Measurements from ENCODE around the gene SGCG.

Gene SGCG

DNA sequence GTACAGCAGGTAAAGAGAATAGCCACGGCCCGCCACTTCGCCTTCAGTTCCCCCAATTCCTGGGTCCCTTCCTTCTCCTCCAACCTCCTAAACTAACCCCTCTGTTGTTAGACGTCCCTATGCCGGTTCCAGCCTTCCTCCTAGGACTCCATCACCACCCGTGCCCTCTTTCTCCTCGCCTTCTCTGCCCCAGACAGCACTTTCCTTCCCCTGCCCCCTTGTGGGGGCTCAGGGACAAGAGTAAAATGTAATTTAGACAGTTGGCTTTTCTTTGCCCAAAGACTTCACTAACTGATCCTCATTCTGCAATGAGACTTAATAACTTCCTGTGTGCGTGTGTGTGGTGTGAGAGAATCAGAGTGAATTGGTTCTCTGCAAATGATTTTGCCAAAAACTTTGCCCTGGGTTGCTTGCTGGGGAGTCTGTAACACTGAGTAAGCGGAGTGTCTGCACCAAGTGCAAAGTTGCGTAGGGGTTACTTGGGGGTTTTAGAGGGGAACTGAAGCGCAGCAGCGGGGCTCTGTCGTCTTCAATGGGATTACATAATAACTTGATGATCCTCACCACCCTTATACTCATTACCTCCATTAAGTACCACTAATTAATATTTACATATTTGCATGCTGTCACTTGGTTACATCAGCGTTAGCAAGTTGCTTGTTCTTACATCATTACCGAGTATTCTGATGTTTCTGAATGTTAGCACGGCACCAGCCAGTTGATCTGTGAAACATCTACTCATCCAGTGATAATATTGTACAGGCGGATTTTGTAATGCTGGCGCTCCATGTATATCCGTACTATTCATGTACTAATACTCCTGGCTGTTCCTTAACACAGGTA, 19.9 kb upstream of the SGCG start:
- no peak for DNase-seq (ENCODE audit: low read depth)
- TF ChIP-seq, protein P1, sequence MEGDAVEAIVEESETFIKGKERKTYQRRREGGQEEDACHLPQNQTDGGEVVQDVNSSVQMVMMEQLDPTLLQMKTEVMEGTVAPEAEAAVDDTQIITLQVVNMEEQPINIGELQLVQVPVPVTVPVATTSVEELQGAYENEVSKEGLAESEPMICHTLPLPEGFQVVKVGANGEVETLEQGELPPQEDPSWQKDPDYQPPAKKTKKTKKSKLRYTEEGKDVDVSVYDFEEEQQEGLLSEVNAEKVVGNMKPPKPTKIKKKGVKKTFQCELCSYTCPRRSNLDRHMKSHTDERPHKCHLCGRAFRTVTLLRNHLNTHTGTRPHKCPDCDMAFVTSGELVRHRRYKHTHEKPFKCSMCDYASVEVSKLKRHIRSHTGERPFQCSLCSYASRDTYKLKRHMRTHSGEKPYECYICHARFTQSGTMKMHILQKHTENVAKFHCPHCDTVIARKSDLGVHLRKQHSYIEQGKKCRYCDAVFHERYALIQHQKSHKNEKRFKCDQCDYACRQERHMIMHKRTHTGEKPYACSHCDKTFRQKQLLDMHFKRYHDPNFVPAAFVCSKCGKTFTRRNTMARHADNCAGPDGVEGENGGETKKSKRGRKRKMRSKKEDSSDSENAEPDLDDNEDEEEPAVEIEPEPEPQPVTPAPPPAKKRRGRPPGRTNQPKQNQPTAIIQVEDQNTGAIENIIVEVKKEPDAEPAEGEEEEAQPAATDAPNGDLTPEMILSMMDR (IDR thresholded peaks at IDR 0.05; ENCODE audit: insufficient read depth, low read depth, low read length, missing control alignments), result no peak
- no peak overlapping the region for H3K4me3 ChIP-seq (ENCODE audit: low read depth, low read length)

DNA sequence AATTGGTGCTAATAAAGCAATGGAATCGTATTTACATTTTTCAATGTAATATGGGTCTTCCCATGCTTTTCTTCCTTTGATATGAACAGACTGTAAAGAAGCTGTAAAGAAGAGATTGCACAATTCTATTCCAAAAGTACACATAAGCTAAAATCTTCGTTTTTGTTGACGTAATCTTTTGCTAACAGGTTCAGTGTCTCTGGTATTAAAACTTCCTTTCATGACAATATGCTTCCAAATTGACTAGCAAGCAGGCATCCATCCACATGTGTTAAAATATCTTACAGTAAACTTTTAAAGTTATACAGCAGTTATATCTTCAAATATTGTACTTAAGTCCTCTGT, 19.3 kb upstream of the SGCG start:
- H3K4me3 ChIP-seq (ENCODE audit: low read depth, low read length), result no peak overlapping the region
- TF ChIP-seq, protein P1 (IDR thresholded peaks at IDR 0.05; ENCODE audit: insufficient read depth, low read depth, low read length, missing control alignments), result no peak
- no peak for DNase-seq (ENCODE audit: low read depth)

DNA sequence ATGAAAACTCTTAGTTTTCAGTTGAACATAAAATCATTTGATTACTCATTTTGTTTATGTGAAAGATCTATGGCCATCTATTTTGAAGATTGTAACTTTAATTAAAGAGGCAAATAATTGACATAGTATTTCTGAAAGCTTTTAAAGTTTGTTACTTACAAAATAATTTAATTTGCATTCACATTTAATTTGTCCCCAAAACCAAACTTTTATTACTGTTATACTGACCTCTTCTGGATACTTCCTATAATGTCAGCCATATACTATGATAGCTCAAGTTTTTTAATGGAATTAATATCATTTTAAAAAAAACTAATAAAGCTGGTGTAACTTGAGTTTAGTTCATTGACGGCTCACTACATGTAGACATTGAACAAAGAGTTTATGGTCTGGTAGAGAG, 4.9 kb upstream of the SGCG start:
- DNase-seq (ENCODE audit: low read depth), result no peak
- TF ChIP-seq, protein P1 (IDR thresholded peaks at IDR 0.05; ENCODE audit: insufficient read depth, low read depth, low read length, missing control alignments), result peak; percentile 19
- H3K4me3 ChIP-seq (ENCODE audit: low read depth, low read length), result no peak overlapping the region

DNA sequence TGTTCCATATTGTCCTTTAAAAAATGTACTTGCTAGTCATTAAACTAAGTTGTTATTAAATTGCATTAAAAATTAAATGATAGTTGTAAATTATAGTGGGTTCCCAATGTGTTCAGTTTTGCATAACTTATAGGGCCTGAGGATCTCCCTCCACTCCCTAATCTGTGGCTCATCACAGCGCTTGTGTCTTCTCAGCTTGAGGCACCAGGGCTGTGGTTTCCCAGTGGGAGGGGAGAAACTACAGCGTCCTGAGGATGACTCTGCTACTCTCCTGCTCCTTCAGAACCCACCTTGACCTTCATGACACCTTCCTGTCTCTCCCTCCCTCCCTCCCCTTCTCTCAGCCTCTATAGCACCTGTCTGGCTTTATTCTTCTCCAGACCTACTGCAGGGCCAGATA, 1.4 kb downstream of the SGCG start:
- TF ChIP-seq, protein P1 (IDR thresholded peaks at IDR 0.05; ENCODE audit: insufficient read depth, low read depth, low read length, missing control alignments), result no peak
- DNase-seq (ENCODE audit: low read depth), result no peak
- H3K4me3 ChIP-seq (ENCODE audit: low read depth, low read length), result no peak overlapping the region

DNA sequence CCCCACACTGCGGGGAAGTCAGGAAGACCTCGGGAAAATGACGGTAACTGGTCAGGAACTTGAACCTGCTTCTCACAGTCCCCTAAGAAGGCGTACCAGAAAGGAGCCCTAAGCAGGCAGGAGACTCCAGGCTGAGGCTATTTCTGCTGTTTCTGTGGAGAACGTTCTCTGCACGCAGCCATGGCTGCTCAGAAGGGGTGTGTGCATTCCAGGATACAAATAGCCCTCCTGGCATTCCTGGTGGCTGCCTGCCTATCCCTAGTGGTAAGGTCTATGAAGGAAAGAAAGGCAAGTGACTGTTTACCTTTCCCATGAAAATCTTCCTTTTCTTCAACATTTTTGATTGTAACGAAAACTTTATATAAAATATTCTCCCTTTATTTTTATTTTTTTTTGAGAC, 2.5 kb downstream of the SGCG start:
- TF ChIP-seq, protein P1 (IDR thresholded peaks at IDR 0.05; ENCODE audit: insufficient read depth, low read depth, low read length, missing control alignments), result no peak
- no peak for DNase-seq (ENCODE audit: low read depth)
- no peak overlapping the region for H3K4me3 ChIP-seq (ENCODE audit: low read depth, low read length)

DNA sequence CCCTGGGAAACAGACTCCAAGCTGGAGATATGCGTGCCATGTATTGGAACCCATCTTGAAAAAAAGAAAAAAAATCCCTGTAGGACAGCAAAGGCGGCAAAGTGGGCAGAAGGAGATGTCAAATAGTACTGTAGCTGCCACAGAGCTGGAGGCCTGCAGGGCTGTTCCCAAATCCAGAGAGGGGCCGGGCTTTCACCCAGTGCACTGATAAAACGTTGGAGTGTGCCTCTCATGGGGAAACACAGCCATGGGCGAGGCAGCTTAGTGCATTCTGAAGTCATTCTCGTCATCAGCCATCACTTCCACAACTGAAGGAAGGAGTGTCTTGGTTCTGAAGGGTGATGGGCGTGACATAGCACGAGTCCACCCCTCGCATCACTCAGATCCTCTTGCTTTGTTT, 4.8 kb downstream of the SGCG start:
- TF ChIP-seq, protein P1 (IDR thresholded peaks at IDR 0.05; ENCODE audit: insufficient read depth, low read depth, low read length, missing control alignments), result no peak
- no peak overlapping the region for H3K4me3 ChIP-seq (ENCODE audit: low read depth, low read length)
- no peak for DNase-seq (ENCODE audit: low read depth)

DNA sequence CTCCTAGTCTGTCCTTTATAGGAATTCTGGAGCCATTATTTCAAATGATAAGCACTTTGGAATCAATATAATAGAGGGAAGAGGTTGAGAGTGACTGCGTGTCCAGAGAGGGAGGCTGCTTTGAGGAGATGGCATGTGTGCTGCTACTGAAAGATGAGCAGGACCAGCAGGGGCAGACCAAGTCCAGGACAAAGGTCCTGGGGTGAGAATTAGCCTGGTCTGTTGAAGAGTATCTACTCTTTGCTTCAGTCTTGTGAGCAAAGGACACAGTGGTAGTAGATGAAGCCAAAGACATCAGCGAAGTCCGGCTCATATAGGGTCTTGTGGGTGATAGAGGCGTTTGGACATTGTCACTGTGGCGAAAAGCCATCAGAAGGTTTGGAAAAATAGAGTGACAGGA, 21.1 kb downstream of the SGCG start:
- TF ChIP-seq, protein P1 (IDR thresholded peaks at IDR 0.05; ENCODE audit: insufficient read depth, low read depth, low read length, missing control alignments), result no peak
- no peak for DNase-seq (ENCODE audit: low read depth)
- no peak overlapping the region for H3K4me3 ChIP-seq (ENCODE audit: low read depth, low read length)

All from GM12865 (cell line).